Measurements from ENCODE around the gene SCGB3A1. TPM values are rescaled to one million over a fixed set of nuclear protein-coding genes. Genes with fewer than 3 reads are reported as not detected.

Gene SCGB3A1
- total RNA-seq, 6 experiments from 2014 or later: not detected

GRCh38 chr5:180631549-180632383 is 40.5 kb upstream of the SCGB3A1 start:
- no peak overlapping the region for H3K27ac Mint-ChIP-seq
- TF ChIP-seq CTCF (IDR thresholded peaks at IDR 0.05): no peak
- DNase-seq: no peak

GRCh38 chr5:180630426-180630825 is 39.1 kb upstream of the SCGB3A1 start:
- no peak overlapping the region for H3K4me3 Mint-ChIP-seq
- H3K27ac Mint-ChIP-seq: no peak overlapping the region
- H3K36me3 Mint-ChIP-seq (ENCODE audit: low read depth): no peaks in the 10 kb centered on the region; the same call in 1 of the 2 replicates
- peaks cover 13% of the 10 kb centered on the region for H3K9me3 Mint-ChIP-seq
- no peak for DNase-seq
- TF ChIP-seq CTCF (IDR thresholded peaks at IDR 0.05): no peak
- H3K27me3 Mint-ChIP-seq (ENCODE audit: insufficient read depth): peaks cover 2% of the 10 kb centered on the region
- no peaks in the 10 kb centered on the region for H3K4me1 Mint-ChIP-seq (ENCODE audit: low read depth)

More at GRCh38 chr5:180631549-180632383, 40.5 kb upstream of the SCGB3A1 start:
- Mint-ChIP-seq H3K36me3 (ENCODE audit: low read depth) (no peaks in the 10 kb centered on the region; the same call in 1 of the 2 replicates), H3K27me3 (ENCODE audit: insufficient read depth) (peaks cover 1% of the 10 kb centered on the region), H3K4me3 (no peak overlapping the region), H3K4me1 (ENCODE audit: low read depth) (no peaks in the 10 kb centered on the region; the same call in 1 of the 2 replicates), H3K9me3 (peaks cover 18% of the 10 kb centered on the region)

GRCh38 chr5:180629831-180630382 is 38.6 kb upstream of the SCGB3A1 start:
- no peak overlapping the region for H3K27ac Mint-ChIP-seq
- no peak for TF ChIP-seq CTCF (IDR thresholded peaks at IDR 0.05)
- no peak overlapping the region for H3K4me3 Mint-ChIP-seq
- H3K4me1 Mint-ChIP-seq (ENCODE audit: low read depth): no peaks in the 10 kb centered on the region
- H3K36me3 Mint-ChIP-seq (ENCODE audit: low read depth): no peaks in the 10 kb centered on the region; the same call in 1 of the 2 replicates
- H3K9me3 Mint-ChIP-seq: peaks cover 18% of the 10 kb centered on the region
- DNase-seq: no peak
- peaks cover 4% of the 10 kb centered on the region for H3K27me3 Mint-ChIP-seq (ENCODE audit: insufficient read depth)

- Mint-ChIP-seq H3K4me3 (no peak overlapping the region), H3K4me1 (ENCODE audit: low read depth) (no peaks in the 10 kb centered on the region), H3K36me3 (ENCODE audit: low read depth) (no peaks in the 10 kb centered on the region; the same call in 1 of the 2 replicates), H3K9me3 (peaks cover 14% of the 10 kb centered on the region), H3K27me3 (ENCODE audit: insufficient read depth) (peaks cover 4% of the 10 kb centered on the region), H3K27ac (no peak overlapping the region)
- no peak for TF ChIP-seq CTCF (IDR thresholded peaks at IDR 0.05)
- DNase-seq: no peak
Observed at GRCh38 chr5:180628827-180629750, 37.8 kb upstream of the SCGB3A1 start.

- Mint-ChIP-seq H3K27me3 (ENCODE audit: insufficient read depth) (peaks cover 4% of the 10 kb centered on the region), H3K4me3 (no peak overlapping the region), H3K27ac (no peak overlapping the region), H3K36me3 (ENCODE audit: low read depth) (no peaks in the 10 kb centered on the region), H3K4me1 (ENCODE audit: low read depth) (no peaks in the 10 kb centered on the region), H3K9me3 (peaks cover 13% of the 10 kb centered on the region)
- DNase-seq: no peak
- no peak for TF ChIP-seq CTCF (IDR thresholded peaks at IDR 0.05)
Observed at GRCh38 chr5:180628211-180628610, 36.9 kb upstream of the SCGB3A1 start.

All from HFFc6 (cell line).